Mesothelial cell of epicardium (in vitro differentiated cells): Measurements from ENCODE around the gene BAG1. TPM values are rescaled to one million over a fixed set of nuclear protein-coding genes. Genes with fewer than 3 reads are reported as not detected.

Experiments
- DNase-seq, 2 experiments: peaks; one replicate each; pipeline ENCODE4 v3.0.0; 2021; ENCODE audit warnings: low spot score in 2 of 2; ENCODE audit not compliant: unreplicated experiment in 2 of 2
- H3K27ac Mint-ChIP-seq: 2 replicates; pipeline ENCODE4 v1.8.0; 2021; ENCODE audit warnings: mixed read lengths
- H3K27me3 Mint-ChIP-seq: 2 replicates; pipeline ENCODE4 v1.8.0; 2021; ENCODE audit warnings: low read depth, mixed read lengths
- H3K36me3 Mint-ChIP-seq: 2 replicates; pipeline ENCODE4 v1.8.0; 2021; ENCODE audit warnings: mixed read lengths
- H3K4me1 Mint-ChIP-seq: 2 replicates; pipeline ENCODE4 v1.8.0; 2021; ENCODE audit warnings: mixed read lengths
- H3K4me3 Mint-ChIP-seq: 2 replicates; pipeline ENCODE4 v1.8.0; 2021; ENCODE audit warnings: mild to moderate bottlenecking, moderate library complexity, mixed read lengths
- H3K9me3 Mint-ChIP-seq: 2 replicates; pipeline ENCODE4 v1.8.0; 2021; ENCODE audit warnings: mixed read lengths
- total RNA-seq: library from RNA; stranded (reverse); gene quantifications from 3 replicates; pipeline ENCODE4 v1.2.1, GENCODE V29; 2021
- TF ChIP-seq, protein P1 (sequence below): fragments of 200-600 bp; sonication (generic); IDR thresholded peaks from one replicate; pipeline ENCODE4 v1.5.0; 2021; ENCODE audit warnings: antibody characterized with exemption; ENCODE audit not compliant: unreplicated experiment

Gene BAG1
- total RNA-seq, 1 donor from 2014 or later: 48.0 TPM

GRCh38 chr9:33234511-33235467, 29.7 kb downstream of the BAG1 start:
- Mint-ChIP-seq H3K4me1 (peaks cover 4% of the 10 kb centered on the region), H3K4me3 (no peak overlapping the region), H3K27ac (no peak overlapping the region), H3K9me3 (no peaks in the 10 kb centered on the region), H3K27me3 (peaks cover 35% of the 10 kb centered on the region), H3K36me3 (no peaks in the 10 kb centered on the region)
- DNase-seq: no peak
- TF ChIP-seq, protein P1, sequence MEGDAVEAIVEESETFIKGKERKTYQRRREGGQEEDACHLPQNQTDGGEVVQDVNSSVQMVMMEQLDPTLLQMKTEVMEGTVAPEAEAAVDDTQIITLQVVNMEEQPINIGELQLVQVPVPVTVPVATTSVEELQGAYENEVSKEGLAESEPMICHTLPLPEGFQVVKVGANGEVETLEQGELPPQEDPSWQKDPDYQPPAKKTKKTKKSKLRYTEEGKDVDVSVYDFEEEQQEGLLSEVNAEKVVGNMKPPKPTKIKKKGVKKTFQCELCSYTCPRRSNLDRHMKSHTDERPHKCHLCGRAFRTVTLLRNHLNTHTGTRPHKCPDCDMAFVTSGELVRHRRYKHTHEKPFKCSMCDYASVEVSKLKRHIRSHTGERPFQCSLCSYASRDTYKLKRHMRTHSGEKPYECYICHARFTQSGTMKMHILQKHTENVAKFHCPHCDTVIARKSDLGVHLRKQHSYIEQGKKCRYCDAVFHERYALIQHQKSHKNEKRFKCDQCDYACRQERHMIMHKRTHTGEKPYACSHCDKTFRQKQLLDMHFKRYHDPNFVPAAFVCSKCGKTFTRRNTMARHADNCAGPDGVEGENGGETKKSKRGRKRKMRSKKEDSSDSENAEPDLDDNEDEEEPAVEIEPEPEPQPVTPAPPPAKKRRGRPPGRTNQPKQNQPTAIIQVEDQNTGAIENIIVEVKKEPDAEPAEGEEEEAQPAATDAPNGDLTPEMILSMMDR: no peak

DNA sequence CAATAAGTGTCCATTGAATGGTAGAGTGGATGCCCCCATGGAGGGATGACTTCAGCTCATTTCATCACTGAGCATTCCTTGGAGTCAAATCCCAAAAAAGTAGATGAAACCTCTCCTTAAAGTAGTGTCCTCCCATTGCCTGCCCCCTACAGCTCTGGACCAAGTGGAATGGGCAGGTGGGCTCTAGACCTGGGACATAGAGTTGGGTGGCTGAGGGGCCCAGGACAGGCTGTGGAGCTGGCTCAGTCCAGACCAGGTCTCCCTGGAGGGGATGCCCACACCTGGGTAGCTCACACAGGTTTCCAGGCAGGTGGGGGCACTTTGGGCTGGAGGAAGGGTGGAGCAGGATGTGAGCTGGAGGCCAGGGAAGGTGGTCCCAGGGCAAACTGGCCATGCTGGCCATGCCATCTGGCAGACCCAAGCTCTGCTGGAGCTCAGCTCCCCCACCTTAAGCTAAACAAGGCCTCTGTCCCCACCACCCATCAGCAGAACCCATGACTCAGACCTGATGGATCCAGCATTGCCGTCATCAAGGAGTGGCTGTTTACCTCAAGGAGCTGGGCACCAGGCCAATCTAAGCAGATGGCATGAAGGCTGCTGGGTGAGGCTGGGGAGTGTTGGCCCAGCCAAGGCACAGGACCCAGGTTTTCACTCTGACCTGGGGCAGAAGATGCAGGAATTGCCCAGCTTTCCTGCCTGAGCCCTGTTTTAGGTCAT, 30.7 kb downstream of the BAG1 start:
- H3K9me3 Mint-ChIP-seq: no peaks in the 10 kb centered on the region
- peaks cover 35% of the 10 kb centered on the region for H3K27me3 Mint-ChIP-seq
- no peaks in the 10 kb centered on the region for H3K36me3 Mint-ChIP-seq
- no peak for DNase-seq
- H3K27ac Mint-ChIP-seq: no peak overlapping the region
- no peaks in the 10 kb centered on the region for H3K4me1 Mint-ChIP-seq
- TF ChIP-seq, protein P1: no peak
- no peak overlapping the region for H3K4me3 Mint-ChIP-seq

GRCh38 chr9:33232815-33233214, 31.7 kb downstream of the BAG1 start:
- peaks cover 35% of the 10 kb centered on the region for H3K27me3 Mint-ChIP-seq
- no peaks in the 10 kb centered on the region for H3K36me3 Mint-ChIP-seq
- H3K4me3 Mint-ChIP-seq: no peak overlapping the region
- TF ChIP-seq, protein P1: no peak
- no peak overlapping the region for H3K27ac Mint-ChIP-seq
- H3K9me3 Mint-ChIP-seq: no peaks in the 10 kb centered on the region
- no peaks in the 10 kb centered on the region for H3K4me1 Mint-ChIP-seq
- DNase-seq: no peak

DNA sequence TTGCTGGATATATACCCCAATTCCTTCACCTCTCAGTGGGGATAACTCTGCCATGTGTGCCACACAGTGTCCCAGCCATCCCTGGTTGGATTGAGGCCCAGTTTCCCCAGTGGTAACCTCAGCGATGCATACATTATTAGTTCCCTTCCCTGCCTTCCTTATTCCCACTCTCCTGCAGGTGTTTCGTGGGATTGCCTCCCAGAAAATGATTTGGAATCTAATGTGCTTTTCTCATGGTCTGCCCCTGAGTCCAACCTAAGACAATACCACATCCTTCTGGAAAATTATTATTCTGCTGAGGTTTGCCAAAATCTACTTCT, 32.9 kb downstream of the BAG1 start:
- TF ChIP-seq, protein P1: no peak
- Mint-ChIP-seq H3K4me1 (no peaks in the 10 kb centered on the region), H3K4me3 (no peak overlapping the region), H3K36me3 (no peaks in the 10 kb centered on the region), H3K9me3 (no peaks in the 10 kb centered on the region), H3K27ac (no peak overlapping the region), H3K27me3 (peaks cover 29% of the 10 kb centered on the region)
- no peak for DNase-seq

DNA sequence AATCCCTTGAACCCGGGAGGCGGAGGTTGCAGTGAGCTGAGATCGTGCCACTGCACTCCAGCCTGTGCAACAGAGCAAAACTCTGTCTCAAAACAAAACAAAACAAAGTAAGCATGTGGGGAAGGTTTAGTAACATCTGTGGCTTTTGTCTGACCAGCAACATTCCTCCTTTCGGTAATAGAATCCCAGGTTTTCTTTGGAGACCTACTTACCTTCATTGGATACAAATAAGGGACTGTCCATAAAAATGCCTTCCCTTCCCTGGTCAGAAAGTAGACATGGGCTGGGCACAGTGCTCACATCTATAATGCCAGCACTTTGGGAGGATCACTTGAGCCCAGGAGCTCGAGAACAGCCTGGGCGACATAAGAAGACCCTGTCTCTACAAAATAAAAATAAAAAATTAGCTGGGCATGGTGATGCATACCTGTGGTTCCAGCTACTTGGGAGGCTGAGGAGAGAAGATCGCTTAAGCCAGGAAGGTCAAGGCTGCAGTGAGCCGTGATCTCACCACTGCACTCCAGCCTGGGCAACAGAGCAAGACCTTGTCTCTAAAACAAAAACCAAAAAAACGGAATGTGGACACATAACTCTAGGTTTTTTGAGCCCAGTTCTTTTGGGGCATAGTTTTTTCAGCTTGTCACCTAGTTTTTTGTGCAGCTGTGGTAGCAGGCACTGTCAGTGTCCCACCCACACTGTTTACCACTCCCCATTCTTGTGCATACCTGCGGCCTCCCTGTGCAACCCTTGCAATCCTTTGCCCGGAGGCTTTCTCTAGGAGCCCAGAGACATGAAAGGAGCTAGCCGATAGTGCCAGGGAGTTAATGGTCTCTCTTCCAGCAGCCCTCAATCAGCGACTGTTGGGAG, 33.5 kb downstream of the BAG1 start:
- TF ChIP-seq, protein P1: no peak
- DNase-seq: no peak
- no peaks in the 10 kb centered on the region for H3K36me3 Mint-ChIP-seq
- H3K27ac Mint-ChIP-seq: no peak overlapping the region
- no peaks in the 10 kb centered on the region for H3K4me1 Mint-ChIP-seq
- H3K27me3 Mint-ChIP-seq: peaks cover 24% of the 10 kb centered on the region
- no peak overlapping the region for H3K4me3 Mint-ChIP-seq
- no peaks in the 10 kb centered on the region for H3K9me3 Mint-ChIP-seq
